GM18951 (cell line): ENCODE results near the gene UGT1A6.
"Not testable (repeated sequence)": the region's sequence is repeated elsewhere in the genome, so short reads cannot be mapped to it uniquely, and the experiment has no call there.

Source experiments
- POLR2A ChIP-seq: IDR thresholded peaks from 4 replicates; pipeline ENCODE4 v1.6.1; 2011; ENCODE audit warnings: mild to moderate bottlenecking; ENCODE audit not compliant: insufficient read length, insufficient read depth; ENCODE audit errors: extremely low read depth
- in situ Hi-C: fragments of 300-500 bp; cut with MboI; formaldehyde crosslinking; loops from one replicate; pipeline ENCODE4 v1.12.0; 2022; ENCODE audit warnings: low sequenced_read_pairs, mixed read lengths, inconsistent platforms; ENCODE audit not compliant: unreplicated experiment

Gene UGT1A6

GRCh38 chr2:233692648-233693047 is at the start of gene UGT1A6:
TSS of gene UGT1A6 (plus strand) at chr2:233692890. CDS start at chr2:233693005, 115 bp downstream.
- TF ChIP-seq POLR2A, result no peak
- in situ Hi-C loops, result no loop called here

GRCh38 chr2:233643128-233643527 is 49.6 kb upstream of the UGT1A6 start:
- in situ Hi-C loops, result no loop called here
- no peak for TF ChIP-seq POLR2A

- in situ Hi-C loops, result not testable (repeated sequence)
Observed at GRCh38 chr2:233646033-233646432, 46.7 kb upstream of the UGT1A6 start.

- in situ Hi-C loops, result no loop called here
- TF ChIP-seq POLR2A, result no peak
Observed at GRCh38 chr2:233650981-233651380, 41.7 kb upstream of the UGT1A6 start.

GRCh38 chr2:233651430-233651829 is 41.3 kb upstream of the UGT1A6 start:
- no peak for TF ChIP-seq POLR2A
- in situ Hi-C loops, result no loop called here

GRCh38 chr2:233654501-233654900 is 38.2 kb upstream of the UGT1A6 start:
- no peak for TF ChIP-seq POLR2A
- in situ Hi-C loops, result no loop called here

- in situ Hi-C loops, result no loop called here
- TF ChIP-seq POLR2A, result no peak
Observed at GRCh38 chr2:233655043-233655442, 37.6 kb upstream of the UGT1A6 start.

GRCh38 chr2:233655943-233656342 is 36.7 kb upstream of the UGT1A6 start:
- in situ Hi-C loops, result not testable (repeated sequence)

- TF ChIP-seq POLR2A, result no peak
- in situ Hi-C loops, result no loop called here
Observed at GRCh38 chr2:233656443-233656842, 36.2 kb upstream of the UGT1A6 start.

GRCh38 chr2:233658610-233659009 is 34.1 kb upstream of the UGT1A6 start:
- TF ChIP-seq POLR2A, result no peak
- in situ Hi-C loops, result no loop called here

- no peak for TF ChIP-seq POLR2A
- in situ Hi-C loops, result no loop called here
Observed at GRCh38 chr2:233663911-233664310, 28.8 kb upstream of the UGT1A6 start.

GRCh38 chr2:233668605-233669260 is 24.0 kb upstream of the UGT1A6 start:
- TF ChIP-seq POLR2A, result no peak
- in situ Hi-C loops, result no loop called here

- TF ChIP-seq POLR2A, result no peak
- in situ Hi-C loops, result no loop called here
Observed at GRCh38 chr2:233671290-233672161, 21.2 kb upstream of the UGT1A6 start, which contains the start of gene UGT1A9. TSS of gene UGT1A9 (plus strand) at chr2:233671898. CDS start at chr2:233671935, 37 bp downstream.

- no peak for TF ChIP-seq POLR2A
- in situ Hi-C loops, result no loop called here
Observed at GRCh38 chr2:233672886-233673285, 19.8 kb upstream of the UGT1A6 start.
